Muscle layer of duodenum (tissue), 2 donors: ENCODE results near the gene PSMC6.
"Not testable (repeated sequence)": the region's sequence is repeated elsewhere in the genome, so short reads cannot be mapped to it uniquely, and the experiment has no call there.

ENCODE experiments used
- H3K27ac ChIP-seq: one replicate; pipeline ENCODE4 v1.7.0; 2013; ENCODE audit warnings: mild to moderate bottlenecking, low read length
- H3K27me3 ChIP-seq: one replicate; pipeline ENCODE4 v1.7.0; 2013; ENCODE audit warnings: low read depth, mild to moderate bottlenecking, control low read depth, low read length
- H3K36me3 ChIP-seq, 2 donors: one replicate each; pipeline ENCODE4 v1.7.0; 2013; ENCODE audit warnings: low read length in 2 of 2, control low read depth in 1 of 2, mild to moderate bottlenecking in 1 of 2; ENCODE audit not compliant: insufficient read depth in 2 of 2, control insufficient read depth in 1 of 2
- H3K4me1 ChIP-seq, 2 donors: one replicate each; pipeline ENCODE4 v1.7.0; 2013; ENCODE audit warnings: low read length in 2 of 2, mild to moderate bottlenecking in 2 of 2, control low read depth in 1 of 2, moderate library complexity in 1 of 2; ENCODE audit not compliant: insufficient read depth in 2 of 2, control insufficient read depth in 1 of 2
- H3K4me3 ChIP-seq, 2 donors: one replicate each; pipeline ENCODE4 v1.7.0; 2013; ENCODE audit warnings: low read length in 2 of 2, low read depth in 1 of 2, mild to moderate bottlenecking in 1 of 2
- H3K9me3 ChIP-seq, 2 donors: one replicate each; pipeline ENCODE4 v1.7.0; 2013; ENCODE audit warnings: low read length in 2 of 2, control low read depth in 1 of 2, mild to moderate bottlenecking in 1 of 2; ENCODE audit not compliant: control insufficient read depth in 1 of 2
- donor health status: healthy.

The PSMC6 gene

GRCh38 chr14:52741865-52742264 lies 34.9 kb downstream of the PSMC6 start:
- no peak overlapping the region for H3K4me3 ChIP-seq
- no peaks in the 10 kb centered on the region for H3K27me3 ChIP-seq
- peaks cover 4 to 9% of the 10 kb centered on the region in 2 donors for H3K36me3 ChIP-seq
- H3K4me1 ChIP-seq: peaks cover 0 to 4% of the 10 kb centered on the region in 2 donors
- H3K27ac ChIP-seq: peak overlapping the region; percentile 71
- H3K9me3 ChIP-seq: no peaks in the 10 kb centered on the region

GRCh38 chr14:52748647-52749292 lies 41.8 kb downstream of the PSMC6 start:
- H3K27me3 ChIP-seq: no peaks in the 10 kb centered on the region
- no peaks in the 10 kb centered on the region for H3K4me1 ChIP-seq
- no peak overlapping the region for H3K4me3 ChIP-seq
- no peaks in the 10 kb centered on the region for H3K9me3 ChIP-seq
- no peak overlapping the region for H3K27ac ChIP-seq
- peaks cover 9 to 19% of the 10 kb centered on the region in 2 donors for H3K36me3 ChIP-seq

- no peak overlapping the region for H3K4me3 ChIP-seq
- H3K27me3 ChIP-seq: no peaks in the 10 kb centered on the region
- H3K27ac ChIP-seq: no peak overlapping the region
- H3K9me3 ChIP-seq: no peaks in the 10 kb centered on the region
- peaks cover 3% of the 10 kb centered on the region in 2 donors for H3K36me3 ChIP-seq
- no peaks in the 10 kb centered on the region for H3K4me1 ChIP-seq
Observed at GRCh38 chr14:52755607-52756316, 48.8 kb downstream of the PSMC6 start.

GRCh38 chr14:52759145-52759544 lies 52.1 kb downstream of the PSMC6 start:
- Histone ChIP-seq H3K27ac (no peak overlapping the region), H3K4me1 (no peaks in the 10 kb centered on the region), H3K27me3 (no peaks in the 10 kb centered on the region), H3K4me3 (no peak overlapping the region), H3K36me3 (peaks cover 3 to 7% of the 10 kb centered on the region in 2 donors), H3K9me3 (no peaks in the 10 kb centered on the region)

GRCh38 chr14:52762923-52763322 lies 55.9 kb downstream of the PSMC6 start:
- not testable (repeated sequence) for H3K4me1 ChIP-seq, H3K4me3 ChIP-seq, H3K27ac ChIP-seq, H3K9me3 ChIP-seq, H3K27me3 ChIP-seq
- H3K36me3 ChIP-seq: peaks cover 3 to 13% of the 10 kb centered on the region in 2 donors

- H3K4me3 ChIP-seq: no peak overlapping the region
- peaks cover 9 to 26% of the 10 kb centered on the region in 2 donors for H3K36me3 ChIP-seq
- no peaks in the 10 kb centered on the region for H3K9me3 ChIP-seq
- H3K4me1 ChIP-seq: no peaks in the 10 kb centered on the region
- no peak overlapping the region for H3K27ac ChIP-seq
- H3K27me3 ChIP-seq: no peaks in the 10 kb centered on the region
Observed at GRCh38 chr14:52767058-52767833, 60.2 kb downstream of the PSMC6 start.

GRCh38 chr14:52769887-52770286 lies 62.9 kb downstream of the PSMC6 start:
- H3K27me3 ChIP-seq: no peaks in the 10 kb centered on the region
- H3K27ac ChIP-seq: no peak overlapping the region
- peaks cover 21 to 33% of the 10 kb centered on the region in 2 donors for H3K36me3 ChIP-seq
- no peaks in the 10 kb centered on the region for H3K9me3 ChIP-seq
- H3K4me1 ChIP-seq: no peaks in the 10 kb centered on the region
- no peak overlapping the region for H3K4me3 ChIP-seq

- Histone ChIP-seq H3K4me1 (no peaks in the 10 kb centered on the region), H3K27me3 (no peaks in the 10 kb centered on the region), H3K27ac (no peak overlapping the region), H3K36me3 (peaks cover 27 to 29% of the 10 kb centered on the region in 2 donors), H3K4me3 (no peak overlapping the region), H3K9me3 (no peaks in the 10 kb centered on the region)
Observed at GRCh38 chr14:52776816-52777215, 69.8 kb downstream of the PSMC6 start.
